ENCODE data around the gene TNFRSF8.

The TNFRSF8 gene

DNA sequence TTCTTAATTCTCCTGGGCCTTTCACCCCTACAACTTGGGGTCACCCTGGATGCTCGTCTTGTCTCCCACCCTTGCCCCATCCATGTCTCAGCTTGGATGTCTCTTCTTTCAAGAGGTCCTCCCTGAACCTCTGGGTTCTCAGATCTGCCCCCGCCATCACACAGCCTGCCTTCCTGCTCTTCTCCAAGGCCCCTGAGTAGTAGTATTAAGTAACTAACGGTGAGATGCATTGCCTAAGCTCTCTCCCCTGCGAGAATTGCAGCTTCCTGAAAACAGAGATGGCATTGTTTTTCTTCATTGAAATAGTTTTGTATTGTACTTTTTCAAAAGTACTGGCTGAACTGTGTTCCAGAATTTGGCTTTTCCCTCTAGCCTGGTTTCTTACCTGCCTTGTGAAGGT is 27.8 kb upstream of the TNFRSF8 start:
- Histone ChIP-seq H3K4me2 (ENCODE audit: low read length) (no peak overlapping the region), H3K9me2 (replicated peaks; ENCODE audit: control insufficient read depth, low read length) (no peaks in the 10 kb centered on the region), H3K79me2 (ENCODE audit: control insufficient read depth, low read length) (no peaks in the 10 kb centered on the region), H3K4me1 (ENCODE audit: control insufficient read depth, low read length) (peaks cover 19% of the 10 kb centered on the region), H3F3A (ENCODE audit: control insufficient read depth, insufficient read depth) (0 out of 2 replicates have a peak, but pooled peaks cover 4% of the 10 kb centered on the region), H3K27me3 (ENCODE audit: control insufficient read depth, low read length) (no peaks in the 10 kb centered on the region), H3K27ac (ENCODE audit: low read depth, low read length) (no peak overlapping the region), H3K36me3 (ENCODE audit: control insufficient read depth, low read length) (peaks cover 8% of the 10 kb centered on the region), H3K9me3 (ENCODE audit: control insufficient read depth, insufficient read depth, low read length) (no peaks in the 10 kb centered on the region), H4K20me1 (ENCODE audit: control insufficient read depth, insufficient read depth, low read depth, low read length) (peaks cover 4% of the 10 kb centered on the region), H3K4me3 (ENCODE audit: low read length) (no peak overlapping the region)
- TF ChIP-seq, protein P1, sequence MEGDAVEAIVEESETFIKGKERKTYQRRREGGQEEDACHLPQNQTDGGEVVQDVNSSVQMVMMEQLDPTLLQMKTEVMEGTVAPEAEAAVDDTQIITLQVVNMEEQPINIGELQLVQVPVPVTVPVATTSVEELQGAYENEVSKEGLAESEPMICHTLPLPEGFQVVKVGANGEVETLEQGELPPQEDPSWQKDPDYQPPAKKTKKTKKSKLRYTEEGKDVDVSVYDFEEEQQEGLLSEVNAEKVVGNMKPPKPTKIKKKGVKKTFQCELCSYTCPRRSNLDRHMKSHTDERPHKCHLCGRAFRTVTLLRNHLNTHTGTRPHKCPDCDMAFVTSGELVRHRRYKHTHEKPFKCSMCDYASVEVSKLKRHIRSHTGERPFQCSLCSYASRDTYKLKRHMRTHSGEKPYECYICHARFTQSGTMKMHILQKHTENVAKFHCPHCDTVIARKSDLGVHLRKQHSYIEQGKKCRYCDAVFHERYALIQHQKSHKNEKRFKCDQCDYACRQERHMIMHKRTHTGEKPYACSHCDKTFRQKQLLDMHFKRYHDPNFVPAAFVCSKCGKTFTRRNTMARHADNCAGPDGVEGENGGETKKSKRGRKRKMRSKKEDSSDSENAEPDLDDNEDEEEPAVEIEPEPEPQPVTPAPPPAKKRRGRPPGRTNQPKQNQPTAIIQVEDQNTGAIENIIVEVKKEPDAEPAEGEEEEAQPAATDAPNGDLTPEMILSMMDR (IDR thresholded peaks at IDR 0.05; ENCODE audit: low read depth, low read length, poor library complexity, severe bottlenecking), result no peak
- TF ChIP-seq EZH2phosphoT487 (IDR thresholded peaks at IDR 0.05; ENCODE audit: borderline replicate concordance, low read length), result no peak

GRCh38 chr1:12037486-12038355 is 25.4 kb upstream of the TNFRSF8 start:
- no peak overlapping the region for H3K4me3 ChIP-seq (ENCODE audit: low read length)
- no peaks in the 10 kb centered on the region for H3K9me2 ChIP-seq (replicated peaks; ENCODE audit: control insufficient read depth, low read length)
- H3F3A ChIP-seq (ENCODE audit: control insufficient read depth, insufficient read depth), result peaks cover 7% of the 10 kb centered on the region
- peaks cover 34% of the 10 kb centered on the region for H3K4me1 ChIP-seq (ENCODE audit: control insufficient read depth, low read length)
- H3K27ac ChIP-seq (ENCODE audit: low read depth, low read length), result no peak overlapping the region
- H3K79me2 ChIP-seq (ENCODE audit: control insufficient read depth, low read length), result no peaks in the 10 kb centered on the region
- no peaks in the 10 kb centered on the region for H4K20me1 ChIP-seq (ENCODE audit: control insufficient read depth, insufficient read depth, low read depth, low read length)
- H3K27me3 ChIP-seq (ENCODE audit: control insufficient read depth, low read length), result no peaks in the 10 kb centered on the region
- H3K4me2 ChIP-seq (ENCODE audit: low read length), result no peak overlapping the region
- no peak for TF ChIP-seq EZH2phosphoT487 (IDR thresholded peaks at IDR 0.05; ENCODE audit: borderline replicate concordance, low read length)
- TF ChIP-seq, protein P1 (IDR thresholded peaks at IDR 0.05; ENCODE audit: low read depth, low read length, poor library complexity, severe bottlenecking), result no peak
- H3K36me3 ChIP-seq (ENCODE audit: control insufficient read depth, low read length), result no peaks in the 10 kb centered on the region
- no peaks in the 10 kb centered on the region for H3K9me3 ChIP-seq (ENCODE audit: control insufficient read depth, insufficient read depth, low read length)

DNA sequence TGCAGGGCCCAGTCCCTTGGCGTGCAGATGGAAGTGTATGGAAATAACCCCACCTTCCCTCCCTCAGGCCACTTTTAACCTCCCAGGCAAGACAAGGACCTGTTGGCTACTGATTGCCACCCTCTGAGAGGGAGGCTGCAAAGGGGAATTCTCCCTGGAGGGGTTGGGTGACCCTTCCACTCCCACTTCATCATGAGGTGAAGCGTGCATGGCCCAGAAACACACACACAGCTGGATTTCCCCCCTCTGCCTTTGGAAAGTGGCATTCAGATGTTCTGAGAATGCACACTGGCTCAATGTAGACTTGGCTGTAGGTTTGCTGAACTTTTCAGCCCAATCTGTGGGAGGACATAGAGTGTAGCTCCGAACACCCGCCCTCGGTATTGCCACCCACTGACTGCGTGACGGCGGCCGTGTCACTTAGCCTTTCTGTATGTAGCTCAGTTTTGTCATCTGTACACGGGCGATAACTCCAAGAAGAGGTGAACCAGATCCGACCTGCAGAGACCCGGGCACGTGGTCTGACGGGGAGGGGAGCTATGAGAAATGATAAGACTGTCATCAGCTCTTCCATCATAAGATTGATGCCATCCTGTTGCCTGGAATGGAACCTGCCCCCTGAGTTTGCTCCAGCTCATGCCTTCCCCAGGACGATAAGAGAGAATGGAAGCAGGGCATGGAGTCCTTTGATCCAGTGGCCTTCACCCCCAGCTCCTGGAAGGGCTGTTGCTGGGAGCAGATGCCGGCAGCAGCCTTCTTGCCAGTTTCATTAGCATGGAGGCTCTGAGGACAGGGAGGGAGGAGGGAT is 24.5 kb upstream of the TNFRSF8 start:
- Histone ChIP-seq H3K4me3 (ENCODE audit: low read length) (no peak overlapping the region), H3K27ac (ENCODE audit: low read depth, low read length) (no peak overlapping the region), H3K4me1 (ENCODE audit: control insufficient read depth, low read length) (peaks cover 34% of the 10 kb centered on the region), H3K4me2 (ENCODE audit: low read length) (no peak overlapping the region), H3K36me3 (ENCODE audit: control insufficient read depth, low read length) (no peaks in the 10 kb centered on the region), H3K27me3 (ENCODE audit: control insufficient read depth, low read length) (no peaks in the 10 kb centered on the region), H4K20me1 (ENCODE audit: control insufficient read depth, insufficient read depth, low read depth, low read length) (no peaks in the 10 kb centered on the region), H3K9me2 (replicated peaks; ENCODE audit: control insufficient read depth, low read length) (no peaks in the 10 kb centered on the region), H3K79me2 (ENCODE audit: control insufficient read depth, low read length) (no peaks in the 10 kb centered on the region), H3F3A (ENCODE audit: control insufficient read depth, insufficient read depth) (peaks cover 7% of the 10 kb centered on the region), H3K9me3 (ENCODE audit: control insufficient read depth, insufficient read depth, low read length) (no peaks in the 10 kb centered on the region)
- TF ChIP-seq, protein P1 (IDR thresholded peaks at IDR 0.05; ENCODE audit: low read depth, low read length, poor library complexity, severe bottlenecking), result no peak
- TF ChIP-seq EZH2phosphoT487 (IDR thresholded peaks at IDR 0.05; ENCODE audit: borderline replicate concordance, low read length), result no peak
